A549 (cell line): ENCODE measurements around the gene SNRNP25. TPM values are rescaled to one million over a fixed set of nuclear protein-coding genes. Genes with fewer than 3 reads are reported as not detected.
"Not testable (repeated sequence)": the region's sequence is repeated elsewhere in the genome, so short reads cannot be mapped to it uniquely, and the experiment has no call there.

Source experiments
- ATAC-seq, 2 experiments: fragments of 200-7000 bp in 1 of 2; fragments of >200 bp in 1 of 2; cut with Nextera tagmentation in 1 of 2; cut with Tn5 transposase in 1 of 2; 3 replicates each; pipeline versions ENCODE4 v1.8.0 to v1.9.1; 2018 to 2020; ENCODE audit warnings: mild to moderate bottlenecking in 1 of 2, moderate library complexity in 1 of 2
- CTCF ChIA-PET: fragments of 300-600 bp; sonication (Branson Sonifier 250); formaldehyde crosslinking; extraction: SDS; loops from one replicate; lab custom pipeline; 2021; ENCODE audit warnings: antibody characterized with exemption, inconsistent platforms; lab: Yijun Ruan, JAX
- POLR2A ChIA-PET: fragments of 350-600 bp; formaldehyde crosslinking; extraction: SDS; loops from one replicate; lab custom pipeline; 2021; ENCODE audit warnings: antibody characterized with exemption, inconsistent platforms; lab: Yijun Ruan, JAX
- DNase-seq, 2 experiments: peaks; one replicate each; pipeline versions ENCODE4 v3.0.0 to v3.0.0-alpha.2; 2011 to 2016; ENCODE audit warnings: low read depth in 1 of 2, low spot score in 1 of 2
- FAIRE-seq: peaks from 2 replicates; lab custom pipeline; 2011; peaks lifted over from hg19 to GRCh38; lab: Jason Lieb, UNC
- H3K27ac ChIP-seq, 2 experiments: fragments of >200 bp; sonication (Bioruptor Twin); formaldehyde crosslinking; 3 replicates each; pipeline ENCODE4 v1.5.1; 2016 to 2017
- H3K4me1 ChIP-seq: fragments of >200 bp; sonication (Bioruptor Twin); formaldehyde crosslinking; 3 replicates; pipeline ENCODE4 v1.6.1; 2016
- H3K4me2 ChIP-seq: fragments of >200 bp; sonication (Bioruptor Twin); formaldehyde crosslinking; 3 replicates; pipeline ENCODE4 v1.6.1; 2016
- H3K4me3 ChIP-seq: fragments of >200 bp; sonication (Bioruptor Twin); formaldehyde crosslinking; 3 replicates; pipeline ENCODE4 v1.5.1; 2016
- H3K9me3 ChIP-seq: fragments of >200 bp; sonication (Bioruptor Twin); formaldehyde crosslinking; 3 replicates; pipeline ENCODE4 v1.6.1; 2016
- CTCF ChIP-seq: fragments of >200 bp; sonication (Bioruptor Twin); formaldehyde crosslinking; IDR thresholded peaks from 3 replicates; pipeline ENCODE4 v1.5.1; 2016
- RAD21 ChIP-seq, 2 experiments: fragments of >200 bp in 1 of 2; sonication (Bioruptor Twin) in 1 of 2; formaldehyde crosslinking in 1 of 2; IDR thresholded peaks in 1 of 2; conservative IDR thresholded peaks in 1 of 2; 2 replicates in 1 of 2; 3 replicates in 1 of 2; pipeline ENCODE4 v1.6.1; 2012 to 2018; ENCODE audit warnings: inconsistent platforms in 1 of 2
- SMC3 ChIP-seq: fragments of >200 bp; sonication (Bioruptor Twin); formaldehyde crosslinking; IDR thresholded peaks from 3 replicates; pipeline ENCODE4 v1.6.1; 2018; ENCODE audit warnings: inconsistent platforms
- WGBS: methylation state at CpG from one replicate; pipeline ENCODE4 v1.1.6; 2017; ENCODE audit errors: missing lambda C conversion rate; 5-methylcytosine and 5-hydroxymethylcytosine counted together
- polyA plus RNA-seq, 4 experiments: library from polyadenylated mRNA; depleted of rRNA in 3 of 4; stranded (reverse); fragments of >200 nt; fragmentation: RNase III in 1 of 4; extraction: RNeasy Plus Mini Kit Qiagen cat#74134 plus additional on column Dnase treatment in 1 of 4; gene quantifications; 2 replicates in 3 of 4; 3 replicates in 1 of 4; pipeline ENCODE4 v1.2.3, GENCODE V29; 2011 to 2017

Gene SNRNP25
- polyA plus RNA-seq, 2 of the 4 experiments (the other 2 are of a cell fraction), result 45.0 to 82.2 TPM

GRCh38 chr16:10772-11171 lies 42.9 kb upstream of the SNRNP25 start:
- DNase-seq, H3K27ac ChIP-seq, H3K4me1 ChIP-seq, H3K9me3 ChIP-seq, CTCF ChIA-PET, H3K4me2 ChIP-seq, POLR2A ChIA-PET, ATAC-seq, H3K4me3 ChIP-seq, FAIRE-seq: not testable (repeated sequence)
- WGBS, result 0% methylated on average over 5 of the region's 27 CpGs
- TF ChIP-seq RAD21 (conservative IDR thresholded peaks at IDR 0.05 in 1 of 2, IDR thresholded peaks at IDR 0.05 in 1 of 2) (peak in 1 of 2 experiments; percentile 35; a peak in 2 of 5 replicates), SMC3 (peak; percentile 23; the same call in 1 of the 3 replicates), CTCF (peak; percentile 51)

- DNase-seq, H3K4me3 ChIP-seq, CTCF ChIA-PET, H3K4me1 ChIP-seq, POLR2A ChIA-PET, H3K27ac ChIP-seq, H3K9me3 ChIP-seq, ATAC-seq, FAIRE-seq, H3K4me2 ChIP-seq: not testable (repeated sequence)
- 70% methylated on average over 2 of the region's 20 CpGs for WGBS
Measured at GRCh38 chr16:17062-17765, 36.4 kb upstream of the SNRNP25 start.

GRCh38 chr16:20886-21285 lies 32.7 kb upstream of the SNRNP25 start:
- H3K4me1 ChIP-seq, POLR2A ChIA-PET, FAIRE-seq, H3K4me3 ChIP-seq, H3K9me3 ChIP-seq, H3K4me2 ChIP-seq, DNase-seq, CTCF ChIA-PET, H3K27ac ChIP-seq, ATAC-seq: not testable (repeated sequence)
- 55% methylated on average over 12 of the region's 12 CpGs for WGBS

DNA sequence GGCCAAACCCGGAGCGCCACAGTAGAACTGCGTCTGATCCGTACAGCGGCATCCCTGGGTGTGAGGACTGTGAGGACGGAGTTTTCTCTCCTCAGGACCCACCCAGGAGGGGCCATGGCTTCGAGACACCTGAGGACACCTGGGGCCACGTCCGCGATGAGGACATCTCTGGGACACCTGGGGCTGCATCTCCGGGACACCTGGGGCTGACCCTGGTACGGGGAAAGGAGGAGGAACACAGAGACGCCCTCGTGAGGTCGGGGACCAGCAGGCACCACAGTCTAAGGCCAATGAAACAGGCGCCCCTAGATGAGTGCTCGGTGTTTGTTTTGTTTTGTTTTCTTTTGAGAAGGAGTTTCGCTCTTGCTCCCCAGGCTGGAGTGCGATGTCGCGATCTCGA lies 29.5 kb upstream of the SNRNP25 start:
- H3K4me1 ChIP-seq, H3K27ac ChIP-seq, CTCF ChIA-PET, H3K9me3 ChIP-seq, H3K4me2 ChIP-seq, POLR2A ChIA-PET, FAIRE-seq, DNase-seq, H3K4me3 ChIP-seq, ATAC-seq: not testable (repeated sequence)
- 88% methylated on average over 7 of the region's 22 CpGs for WGBS

GRCh38 chr16:25926-26348 lies 27.7 kb upstream of the SNRNP25 start:
- FAIRE-seq, CTCF ChIA-PET, DNase-seq, H3K27ac ChIP-seq, ATAC-seq, POLR2A ChIA-PET, H3K4me2 ChIP-seq, H3K9me3 ChIP-seq, H3K4me3 ChIP-seq, H3K4me1 ChIP-seq: not testable (repeated sequence)
- WGBS, result 27% methylated on average over 2 of the region's 5 CpGs

GRCh38 chr16:30627-31026 lies 23.0 kb upstream of the SNRNP25 start:
- H3K4me1 ChIP-seq, DNase-seq, FAIRE-seq, ATAC-seq, CTCF ChIA-PET, H3K4me2 ChIP-seq, H3K4me3 ChIP-seq, POLR2A ChIA-PET, H3K9me3 ChIP-seq, H3K27ac ChIP-seq: not testable (repeated sequence)
- 75% methylated on average over 1 of the region's 7 CpGs for WGBS

DNA sequence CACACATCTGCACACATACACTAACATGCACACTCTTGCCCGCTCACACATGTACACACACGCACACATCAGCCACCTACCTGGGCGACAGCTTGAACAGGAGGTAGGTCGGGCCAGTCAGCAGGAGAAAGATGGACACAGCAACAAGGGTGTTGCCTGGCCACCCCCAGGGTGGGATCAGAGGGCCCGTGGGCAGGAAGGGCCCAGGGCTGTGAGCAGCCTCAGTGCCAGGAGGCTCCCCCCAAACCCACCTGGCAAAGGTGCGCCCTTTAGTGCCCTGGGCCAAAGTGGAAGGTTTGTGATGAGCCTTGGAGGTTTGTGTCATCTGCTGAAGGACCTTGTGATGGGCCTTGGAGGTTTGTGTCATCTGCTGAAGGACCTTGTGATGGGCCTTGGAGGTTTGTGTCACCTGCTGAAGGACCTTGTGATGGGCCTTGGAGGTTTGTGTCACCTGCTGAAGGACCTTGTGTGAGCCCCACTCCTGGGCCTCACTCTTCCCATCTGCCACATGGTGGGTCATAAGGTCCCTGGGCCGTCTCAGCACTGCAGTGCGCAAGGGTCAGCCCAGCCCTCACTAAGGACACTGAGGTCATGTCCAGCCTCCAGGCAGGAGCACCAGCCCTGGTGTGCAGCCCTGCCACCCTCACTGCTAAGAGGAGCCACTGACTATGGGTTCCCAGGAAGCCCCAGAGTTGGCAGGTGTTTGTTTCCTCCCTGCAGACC lies 20.3 kb upstream of the SNRNP25 start:
- H3K4me1 ChIP-seq, H3K9me3 ChIP-seq, H3K4me2 ChIP-seq, H3K27ac ChIP-seq, POLR2A ChIA-PET, DNase-seq, H3K4me3 ChIP-seq, FAIRE-seq, ATAC-seq: not testable (repeated sequence)
- WGBS, result 100% methylated on average over 1 of the region's 8 CpGs
- CTCF ChIA-PET, result interaction anchor here (1.0 to 1.8 kb wide), 2 partner anchors 32 to 329 kb away, joined by 3 read pairs; no protein-coding TSS in a partner anchor
